NCI-H82 treated with DMSO at 0.1 percent for 48 hours (cell line): Measurements from ENCODE around the gene FBXW4.

Source experiments
- DNase-seq: peaks from one replicate; lab custom pipeline; 2025; ENCODE audit not compliant: unreplicated experiment; lab: John Stamatoyannopoulos, UW

FBXW4 gene

GRCh38 chr10:101587725-101588653 is 107.0 kb downstream of the FBXW4 start, which contains the start of the genes DPCD and POLL:
Gene DPCD, plus strand, starts transcription at chr10:101588321. Its CDS starts 16 bp downstream, at chr10:101588337.
Gene POLL, minus strand, starts transcription at chr10:101588257. Its CDS starts 897 bp downstream, at chr10:101587360.
- peak; percentile 81 for DNase-seq

- DNase-seq = no peak
Observed at GRCh38 chr10:101585841-101586240, 109.1 kb downstream of the FBXW4 start.

- no peak for DNase-seq
Observed at GRCh38 chr10:101580486-101581399, 114.2 kb downstream of the FBXW4 start.

- DNase-seq = no peak
Observed at GRCh38 chr10:101579516-101579870, 115.5 kb downstream of the FBXW4 start.

GRCh38 chr10:101578803-101579515 is 116.0 kb downstream of the FBXW4 start:
- DNase-seq = no peak

GRCh38 chr10:101578192-101578591 is 116.8 kb downstream of the FBXW4 start:
- DNase-seq = no peak

- no peak for DNase-seq
Observed at GRCh38 chr10:101577121-101577871, 117.7 kb downstream of the FBXW4 start.

GRCh38 chr10:101576211-101576863 is 118.6 kb downstream of the FBXW4 start:
- peak; percentile 35 for DNase-seq

GRCh38 chr10:101575580-101576210 is 119.3 kb downstream of the FBXW4 start:
- DNase-seq = no peak

- DNase-seq = no peak
Observed at GRCh38 chr10:101575091-101575490, 119.9 kb downstream of the FBXW4 start.

GRCh38 chr10:101573885-101574753 is 120.9 kb downstream of the FBXW4 start:
- no peak for DNase-seq

- DNase-seq = no peak
Observed at GRCh38 chr10:101572785-101573184, 122.2 kb downstream of the FBXW4 start.

GRCh38 chr10:101572126-101572525 is 122.8 kb downstream of the FBXW4 start:
- no peak for DNase-seq

GRCh38 chr10:101571271-101571925 is 123.6 kb downstream of the FBXW4 start:
- DNase-seq = no peak

- DNase-seq = no peak
Observed at GRCh38 chr10:101570428-101571270, 124.3 kb downstream of the FBXW4 start.

- DNase-seq = peak; percentile 47
Observed at GRCh38 chr10:101569622-101570427, 125.1 kb downstream of the FBXW4 start.
